ENCODE measurements around the gene RMRP.
"Not testable (repeated sequence)": the region's sequence is repeated elsewhere in the genome, so short reads cannot be mapped to it uniquely, and the experiment has no call there.

DNA sequence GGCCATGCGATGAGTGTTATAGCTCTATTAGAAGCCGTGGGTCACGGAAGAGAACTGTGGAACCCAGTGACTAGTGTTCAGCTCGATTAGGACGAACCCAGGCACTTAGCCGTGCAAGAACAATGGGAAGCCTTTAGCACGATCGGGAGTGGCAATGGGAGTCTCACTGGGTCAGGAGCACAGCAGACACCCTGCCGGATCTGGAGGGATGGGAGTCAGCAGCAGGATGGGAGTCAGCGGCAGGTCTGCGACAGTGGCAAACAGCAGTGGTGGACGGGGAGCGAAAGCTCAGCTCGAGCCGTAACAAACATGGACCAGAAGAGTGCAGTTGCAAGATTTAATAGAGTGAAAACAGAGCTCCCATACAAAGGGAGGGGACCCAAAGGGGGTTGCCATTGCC is 17.4 kb downstream of the RMRP start:
- TF ChIP-seq, protein P1, sequence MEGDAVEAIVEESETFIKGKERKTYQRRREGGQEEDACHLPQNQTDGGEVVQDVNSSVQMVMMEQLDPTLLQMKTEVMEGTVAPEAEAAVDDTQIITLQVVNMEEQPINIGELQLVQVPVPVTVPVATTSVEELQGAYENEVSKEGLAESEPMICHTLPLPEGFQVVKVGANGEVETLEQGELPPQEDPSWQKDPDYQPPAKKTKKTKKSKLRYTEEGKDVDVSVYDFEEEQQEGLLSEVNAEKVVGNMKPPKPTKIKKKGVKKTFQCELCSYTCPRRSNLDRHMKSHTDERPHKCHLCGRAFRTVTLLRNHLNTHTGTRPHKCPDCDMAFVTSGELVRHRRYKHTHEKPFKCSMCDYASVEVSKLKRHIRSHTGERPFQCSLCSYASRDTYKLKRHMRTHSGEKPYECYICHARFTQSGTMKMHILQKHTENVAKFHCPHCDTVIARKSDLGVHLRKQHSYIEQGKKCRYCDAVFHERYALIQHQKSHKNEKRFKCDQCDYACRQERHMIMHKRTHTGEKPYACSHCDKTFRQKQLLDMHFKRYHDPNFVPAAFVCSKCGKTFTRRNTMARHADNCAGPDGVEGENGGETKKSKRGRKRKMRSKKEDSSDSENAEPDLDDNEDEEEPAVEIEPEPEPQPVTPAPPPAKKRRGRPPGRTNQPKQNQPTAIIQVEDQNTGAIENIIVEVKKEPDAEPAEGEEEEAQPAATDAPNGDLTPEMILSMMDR (IDR thresholded peaks at IDR 0.05 in 4 of 5, conservative IDR thresholded peaks at IDR 0.05 in 1 of 5): not testable (repeated sequence)
- TF ChIP-seq POLR2A (IDR thresholded peaks at IDR 0.05): not testable (repeated sequence)
